ENCODE data around the gene VLDLR.

The VLDLR gene

GRCh38 chr9:2686911-2687310 lies 65.3 kb downstream of the VLDLR start:
- no peak for DNase-seq (ENCODE audit: low read depth)
- no peak for TF ChIP-seq CTCF (IDR thresholded peaks at IDR 0.05; ENCODE audit: low read length, missing control alignments)
- no peak overlapping the region for H3K4me3 ChIP-seq (replicated peaks; ENCODE audit: low read depth, low read length)

- no peak for DNase-seq (ENCODE audit: low read depth)
- TF ChIP-seq CTCF (IDR thresholded peaks at IDR 0.05; ENCODE audit: low read length, missing control alignments): no peak
- no peak overlapping the region for H3K4me3 ChIP-seq (replicated peaks; ENCODE audit: low read depth, low read length)
Observed at GRCh38 chr9:2688636-2689035, 67.0 kb downstream of the VLDLR start.

GRCh38 chr9:2691212-2691611 lies 69.6 kb downstream of the VLDLR start:
- TF ChIP-seq CTCF (IDR thresholded peaks at IDR 0.05; ENCODE audit: low read length, missing control alignments): no peak
- no peak for DNase-seq (ENCODE audit: low read depth)
- no peak overlapping the region for H3K4me3 ChIP-seq (replicated peaks; ENCODE audit: low read depth, low read length)

- DNase-seq (ENCODE audit: low read depth): peak; percentile 68
- no peak overlapping the region for H3K4me3 ChIP-seq (replicated peaks; ENCODE audit: low read depth, low read length)
- TF ChIP-seq CTCF (IDR thresholded peaks at IDR 0.05; ENCODE audit: low read length, missing control alignments): no peak
Observed at GRCh38 chr9:2691626-2692025, 70.0 kb downstream of the VLDLR start.

- TF ChIP-seq CTCF (IDR thresholded peaks at IDR 0.05; ENCODE audit: low read length, missing control alignments): no peak
- no peak for DNase-seq (ENCODE audit: low read depth)
- H3K4me3 ChIP-seq (replicated peaks; ENCODE audit: low read depth, low read length): no peak overlapping the region
Observed at GRCh38 chr9:2693056-2693455, 71.5 kb downstream of the VLDLR start.

GRCh38 chr9:2697492-2697891 lies 75.9 kb downstream of the VLDLR start:
- DNase-seq (ENCODE audit: low read depth): no peak
- no peak for TF ChIP-seq CTCF (IDR thresholded peaks at IDR 0.05; ENCODE audit: low read length, missing control alignments)

GRCh38 chr9:2700398-2700797 lies 78.8 kb downstream of the VLDLR start:
- no peak for TF ChIP-seq CTCF (IDR thresholded peaks at IDR 0.05; ENCODE audit: low read length, missing control alignments)
- DNase-seq (ENCODE audit: low read depth): no peak
- no peak overlapping the region for H3K4me3 ChIP-seq (replicated peaks; ENCODE audit: low read depth, low read length)

More at GRCh38 chr9:2697492-2697891, 75.9 kb downstream of the VLDLR start:
- no peak overlapping the region for H3K4me3 ChIP-seq (replicated peaks; ENCODE audit: low read depth, low read length)

Measured in fibroblast of pulmonary artery (primary cell).